Measurements from ENCODE around the gene SRRM3.
"Not testable (repeated sequence)": the region's sequence is repeated elsewhere in the genome, so short reads cannot be mapped to it uniquely, and the experiment has no call there.

Gene SRRM3

GRCh38 chr7:76310102-76310957 is 108.6 kb downstream of the SRRM3 start:
- Histone ChIP-seq H3K36me3 (ENCODE audit: control insufficient read depth, low read length) (no peaks in the 10 kb centered on the region), H3K4me2 (ENCODE audit: low read length) (no peak overlapping the region), H3K4me1 (ENCODE audit: control insufficient read depth, low read length) (peaks cover 12% of the 10 kb centered on the region), H3K79me2 (ENCODE audit: control insufficient read depth, low read length) (no peaks in the 10 kb centered on the region), H4K20me1 (ENCODE audit: control insufficient read depth, insufficient read depth, low read depth, low read length) (no peaks in the 10 kb centered on the region), H3K9me2 (replicated peaks; ENCODE audit: control insufficient read depth, low read length) (no peaks in the 10 kb centered on the region), H3K9me3 (ENCODE audit: control insufficient read depth, insufficient read depth, low read length) (no peaks in the 10 kb centered on the region), H3F3A (ENCODE audit: control insufficient read depth, insufficient read depth) (no peaks in the 10 kb centered on the region), H3K27me3 (ENCODE audit: control insufficient read depth, low read length) (no peaks in the 10 kb centered on the region), H3K4me3 (ENCODE audit: low read length) (no peak overlapping the region), H3K27ac (ENCODE audit: low read depth, low read length) (no peak overlapping the region)
- no peak for TF ChIP-seq EZH2phosphoT487 (IDR thresholded peaks at IDR 0.05; ENCODE audit: borderline replicate concordance, low read length)
- no peak for TF ChIP-seq CTCF (IDR thresholded peaks at IDR 0.05; ENCODE audit: low read depth, low read length, poor library complexity, severe bottlenecking)

- H3F3A ChIP-seq (ENCODE audit: control insufficient read depth, insufficient read depth); H4K20me1 ChIP-seq (ENCODE audit: control insufficient read depth, insufficient read depth, low read depth, low read length); H3K79me2 ChIP-seq (ENCODE audit: control insufficient read depth, low read length); H3K9me2 ChIP-seq (replicated peaks; ENCODE audit: control insufficient read depth, low read length); H3K9me3 ChIP-seq (ENCODE audit: control insufficient read depth, insufficient read depth, low read length); H3K36me3 ChIP-seq (ENCODE audit: control insufficient read depth, low read length); H3K4me2 ChIP-seq (ENCODE audit: low read length); H3K27ac ChIP-seq (ENCODE audit: low read depth, low read length); H3K27me3 ChIP-seq (ENCODE audit: control insufficient read depth, low read length); H3K4me3 ChIP-seq (ENCODE audit: low read length): not testable (repeated sequence)
- peaks cover 12% of the 10 kb centered on the region for H3K4me1 ChIP-seq (ENCODE audit: control insufficient read depth, low read length)
Measured at GRCh38 chr7:76311838-76312237, 110.1 kb downstream of the SRRM3 start.

DNA sequence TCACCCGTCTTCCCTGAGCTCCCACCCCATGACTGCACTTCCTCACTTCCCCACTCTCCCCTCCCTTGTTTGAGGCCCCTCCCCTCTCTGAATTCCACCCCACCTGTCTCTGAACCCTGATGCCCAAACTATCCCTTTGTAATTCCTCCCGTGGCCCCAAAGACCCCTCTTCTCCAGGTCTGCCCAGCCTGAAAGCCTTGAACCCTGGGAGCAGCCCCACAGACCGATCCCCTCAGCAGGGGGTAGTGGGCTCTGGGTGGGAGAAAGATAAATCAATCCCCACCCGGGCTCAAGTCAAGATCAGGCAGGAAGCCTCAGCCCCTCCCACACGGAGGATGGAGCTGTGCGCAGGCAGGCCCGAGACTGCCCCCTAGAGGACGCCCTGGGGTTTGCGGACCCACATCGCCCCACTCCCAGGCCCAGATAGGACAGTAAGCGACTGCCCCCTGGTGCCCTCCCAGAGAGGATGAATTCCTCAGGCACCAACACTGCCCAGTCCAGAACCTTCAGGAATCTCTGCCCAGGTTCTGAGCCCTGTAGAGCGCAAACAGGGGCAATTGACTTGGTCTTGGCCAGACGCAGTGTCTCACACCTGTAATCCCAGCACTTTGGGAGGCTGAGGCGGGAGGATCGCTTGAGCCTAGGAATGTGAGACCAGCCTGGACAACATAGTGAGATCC is 112.5 kb downstream of the SRRM3 start:
- TF ChIP-seq CTCF (IDR thresholded peaks at IDR 0.05; ENCODE audit: low read depth, low read length, poor library complexity, severe bottlenecking): peak; percentile 100
- no peak for TF ChIP-seq EZH2phosphoT487 (IDR thresholded peaks at IDR 0.05; ENCODE audit: borderline replicate concordance, low read length)
- Histone ChIP-seq H3K9me3 (ENCODE audit: control insufficient read depth, insufficient read depth, low read length) (no peaks in the 10 kb centered on the region), H3K27ac (ENCODE audit: low read depth, low read length) (no peak overlapping the region), H3K36me3 (ENCODE audit: control insufficient read depth, low read length) (no peaks in the 10 kb centered on the region), H3K9me2 (replicated peaks; ENCODE audit: control insufficient read depth, low read length) (no peaks in the 10 kb centered on the region), H3K4me3 (ENCODE audit: low read length) (peak overlapping the region; percentile 58), H3K79me2 (ENCODE audit: control insufficient read depth, low read length) (no peaks in the 10 kb centered on the region), H4K20me1 (ENCODE audit: control insufficient read depth, insufficient read depth, low read depth, low read length) (no peaks in the 10 kb centered on the region), H3K27me3 (ENCODE audit: control insufficient read depth, low read length) (no peaks in the 10 kb centered on the region), H3F3A (ENCODE audit: control insufficient read depth, insufficient read depth) (peaks cover 4% of the 10 kb centered on the region), H3K4me2 (ENCODE audit: low read length) (peak overlapping the region; percentile 67), H3K4me1 (ENCODE audit: control insufficient read depth, low read length) (peaks cover 30% of the 10 kb centered on the region)

- not testable (repeated sequence) for H3K4me3 ChIP-seq (ENCODE audit: low read length); H3K9me3 ChIP-seq (ENCODE audit: control insufficient read depth, insufficient read depth, low read length); H3F3A ChIP-seq (ENCODE audit: control insufficient read depth, insufficient read depth); H3K9me2 ChIP-seq (replicated peaks; ENCODE audit: control insufficient read depth, low read length); H4K20me1 ChIP-seq (ENCODE audit: control insufficient read depth, insufficient read depth, low read depth, low read length); H3K27me3 ChIP-seq (ENCODE audit: control insufficient read depth, low read length); H3K4me2 ChIP-seq (ENCODE audit: low read length); H3K79me2 ChIP-seq (ENCODE audit: control insufficient read depth, low read length); H3K27ac ChIP-seq (ENCODE audit: low read depth, low read length); H3K36me3 ChIP-seq (ENCODE audit: control insufficient read depth, low read length)
- H3K4me1 ChIP-seq (ENCODE audit: control insufficient read depth, low read length): peaks cover 36% of the 10 kb centered on the region
Measured at GRCh38 chr7:76314740-76315139, 113.0 kb downstream of the SRRM3 start.
